GM12865 (cell line): ENCODE measurements around the gene SMG5.

Experiments used
- DNase-seq: peaks from one replicate; pipeline ENCODE4 v3.0.0; 2010; ENCODE audit warnings: low read depth
- H3K4me3 ChIP-seq: 2 replicates; pipeline ENCODE4 v1.5.1; 2011; ENCODE audit warnings: mild to moderate bottlenecking, low read depth, low read length, control low read depth
- TF ChIP-seq, protein P1 (sequence below): IDR thresholded peaks from 2 replicates; pipeline ENCODE4 v1.5.1; 2011; ENCODE audit warnings: low read length, control low read depth, low read depth, inconsistent platforms; ENCODE audit not compliant: insufficient read depth; ENCODE audit errors: missing control alignments

Gene SMG5

DNA sequence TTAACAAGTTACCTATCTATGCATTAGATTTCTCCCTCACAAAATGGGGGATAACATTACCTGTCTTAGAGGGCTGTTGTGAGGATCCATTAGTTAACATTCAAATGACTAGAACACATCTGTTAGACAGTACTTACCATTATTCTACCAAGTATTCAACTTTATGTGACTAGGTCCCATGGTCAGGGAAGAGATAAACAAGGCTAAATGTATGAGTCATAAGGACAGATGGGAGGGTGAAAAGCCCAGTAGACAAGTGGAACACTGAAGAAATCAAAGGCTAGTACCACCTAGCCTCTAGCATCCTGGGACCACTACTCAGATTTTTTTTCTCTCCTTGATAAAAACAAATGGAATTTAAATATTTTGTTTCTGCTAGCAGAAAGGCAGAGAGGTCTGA lies 25.5 kb upstream of the SMG5 start:
- TF ChIP-seq, protein P1, sequence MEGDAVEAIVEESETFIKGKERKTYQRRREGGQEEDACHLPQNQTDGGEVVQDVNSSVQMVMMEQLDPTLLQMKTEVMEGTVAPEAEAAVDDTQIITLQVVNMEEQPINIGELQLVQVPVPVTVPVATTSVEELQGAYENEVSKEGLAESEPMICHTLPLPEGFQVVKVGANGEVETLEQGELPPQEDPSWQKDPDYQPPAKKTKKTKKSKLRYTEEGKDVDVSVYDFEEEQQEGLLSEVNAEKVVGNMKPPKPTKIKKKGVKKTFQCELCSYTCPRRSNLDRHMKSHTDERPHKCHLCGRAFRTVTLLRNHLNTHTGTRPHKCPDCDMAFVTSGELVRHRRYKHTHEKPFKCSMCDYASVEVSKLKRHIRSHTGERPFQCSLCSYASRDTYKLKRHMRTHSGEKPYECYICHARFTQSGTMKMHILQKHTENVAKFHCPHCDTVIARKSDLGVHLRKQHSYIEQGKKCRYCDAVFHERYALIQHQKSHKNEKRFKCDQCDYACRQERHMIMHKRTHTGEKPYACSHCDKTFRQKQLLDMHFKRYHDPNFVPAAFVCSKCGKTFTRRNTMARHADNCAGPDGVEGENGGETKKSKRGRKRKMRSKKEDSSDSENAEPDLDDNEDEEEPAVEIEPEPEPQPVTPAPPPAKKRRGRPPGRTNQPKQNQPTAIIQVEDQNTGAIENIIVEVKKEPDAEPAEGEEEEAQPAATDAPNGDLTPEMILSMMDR: no peak
- H3K4me3 ChIP-seq: no peak overlapping the region
- no peak for DNase-seq

DNA sequence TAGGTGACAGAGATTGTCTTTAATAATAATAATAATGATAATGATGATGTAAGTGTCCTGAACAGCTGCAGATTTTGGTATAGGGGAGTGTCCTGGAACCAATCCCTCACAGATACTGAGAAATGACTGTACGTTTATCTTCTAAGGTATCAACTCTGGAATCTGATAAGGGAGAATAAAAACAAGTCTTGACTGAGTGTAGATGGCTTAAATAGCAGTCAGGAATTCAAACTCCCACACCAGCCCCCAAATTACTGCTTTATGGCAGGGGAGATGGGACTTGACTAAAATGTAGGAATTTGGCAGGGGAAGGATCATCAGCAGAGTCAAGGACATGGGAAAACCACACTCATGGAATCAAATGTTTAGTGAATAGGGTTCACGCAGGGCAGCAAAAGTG lies 22.6 kb upstream of the SMG5 start:
- TF ChIP-seq, protein P1: no peak
- no peak for DNase-seq
- no peak overlapping the region for H3K4me3 ChIP-seq

DNA sequence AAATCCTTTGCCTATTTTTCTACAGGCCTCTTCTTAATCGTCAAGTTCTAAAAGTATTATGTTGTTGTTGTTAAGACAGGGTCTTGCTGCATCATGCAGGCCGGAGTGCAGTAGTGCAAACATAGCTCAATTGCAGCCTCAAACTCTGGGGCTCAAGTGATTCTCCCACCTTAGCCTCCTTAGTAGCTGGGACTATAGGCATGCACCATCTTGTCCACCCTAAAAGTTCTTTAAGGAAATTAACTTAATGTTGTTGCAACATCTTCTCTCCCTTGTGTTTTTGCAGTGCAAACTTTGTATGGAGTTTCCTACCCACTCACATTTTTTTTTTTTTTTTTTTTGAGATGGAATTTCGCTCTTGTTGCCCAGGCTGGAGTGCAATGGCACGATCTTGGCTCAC lies 20.6 kb upstream of the SMG5 start:
- H3K4me3 ChIP-seq: no peak overlapping the region
- no peak for DNase-seq
- TF ChIP-seq, protein P1: no peak

DNA sequence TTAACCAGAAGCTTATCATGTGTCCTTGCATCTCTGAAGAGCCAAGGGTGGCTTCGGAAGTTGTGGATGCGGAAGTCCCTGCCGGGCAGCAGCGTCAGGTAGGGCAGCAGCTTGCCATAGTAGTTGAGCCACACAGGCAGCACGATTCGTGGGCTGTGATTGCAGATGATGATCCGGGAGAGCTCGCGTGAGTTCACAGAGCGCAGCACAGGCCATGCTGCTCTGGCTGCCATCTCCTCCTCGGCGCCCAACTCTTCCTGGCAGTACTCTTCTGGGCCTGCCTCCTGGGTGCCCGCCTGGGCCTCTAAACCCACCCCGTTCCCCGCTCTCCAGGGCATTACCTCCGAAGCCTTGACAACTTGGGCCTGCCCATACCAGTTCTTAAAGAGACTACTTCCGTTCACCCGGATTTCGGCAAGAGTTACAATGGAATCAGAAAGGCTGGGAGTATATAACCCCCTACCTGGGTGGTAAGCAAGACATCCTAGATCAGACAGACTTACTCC lies 16.3 kb upstream of the SMG5 start, which contains the start of gene VHLL:
Gene VHLL, minus strand, starts transcription at position 456 of the 506 bp plus-strand sequence. Its CDS starts 118 bp downstream, at position 338.
- H3K4me3 ChIP-seq: no peak within 1 kb of the TSS
- no peak for DNase-seq
- TF ChIP-seq, protein P1: no peak

DNA sequence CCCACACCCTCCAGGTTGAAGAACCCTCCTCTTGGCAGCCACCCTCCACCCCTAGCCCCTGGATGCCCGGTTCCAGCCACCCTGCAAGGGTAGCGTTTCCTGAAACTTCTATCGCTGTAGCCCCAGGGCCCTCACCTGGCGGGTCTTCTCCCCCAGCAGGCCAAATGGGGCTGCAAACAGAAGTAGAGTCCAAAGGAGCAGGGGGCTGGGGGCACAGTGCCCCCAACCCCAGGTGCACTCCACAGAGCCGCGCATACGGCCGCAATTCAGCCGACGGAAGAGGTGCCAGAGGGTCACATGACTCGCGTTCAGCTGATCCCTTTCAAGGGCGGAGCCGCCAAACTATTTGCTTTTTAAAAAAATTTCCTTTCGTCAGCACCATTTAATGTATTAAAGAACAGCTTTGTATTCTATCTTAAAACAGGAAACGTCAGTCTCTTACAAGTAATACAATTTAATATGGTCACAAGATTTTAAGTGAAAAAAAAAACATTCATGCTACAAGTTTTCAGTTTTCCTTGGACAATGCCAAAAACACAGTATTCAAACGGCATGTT lies 12.8 kb upstream of the SMG5 start, which contains the start of gene GLMP:
Gene GLMP, minus strand, starts transcription at position 289 of the 557 bp plus-strand sequence. Its CDS starts 34 bp downstream, at position 255.
- peak; percentile 59 for DNase-seq
- TF ChIP-seq, protein P1: no peak
- H3K4me3 ChIP-seq: peak within 1 kb of the TSS; percentile 99

DNA sequence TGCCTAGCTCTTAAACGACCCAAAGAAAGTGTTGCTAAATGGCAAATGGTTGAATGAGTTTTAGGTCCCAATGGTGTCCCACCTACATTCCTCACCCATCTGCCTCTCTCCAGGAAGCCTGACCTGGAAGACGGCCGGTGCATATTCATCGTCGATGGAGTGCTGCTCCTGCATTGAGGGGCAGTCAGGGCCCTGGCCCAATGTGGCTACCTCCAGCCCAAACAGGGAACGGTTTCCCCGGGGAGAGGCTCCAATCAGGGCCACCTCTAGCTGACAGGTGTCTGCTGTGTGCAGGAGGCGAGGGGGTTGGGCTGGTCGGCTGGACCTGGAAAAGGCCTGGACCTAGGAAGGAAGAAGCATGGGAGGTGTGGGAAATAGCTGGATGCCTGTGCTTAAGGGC lies 11.3 kb upstream of the SMG5 start:
- H3K4me3 ChIP-seq: no peak overlapping the region
- no peak for DNase-seq
- TF ChIP-seq, protein P1: no peak

DNA sequence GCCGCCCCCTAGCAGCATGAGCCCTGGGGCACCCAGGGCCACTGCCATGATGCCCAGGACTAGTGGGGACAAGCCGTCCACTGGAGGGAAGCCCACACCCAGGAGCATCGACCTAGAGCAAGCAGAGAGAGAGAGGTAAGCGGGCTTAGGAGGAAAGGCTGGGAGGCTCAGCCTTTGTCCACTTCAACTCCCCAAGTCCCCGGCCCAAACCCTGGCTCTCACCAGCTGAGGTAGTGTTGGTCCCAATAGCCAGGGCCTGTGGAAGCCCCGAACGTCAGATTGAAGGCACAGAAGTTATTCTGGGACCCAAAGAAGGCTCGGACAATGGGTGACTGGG lies 10.4 kb upstream of the SMG5 start:
- TF ChIP-seq, protein P1: no peak
- DNase-seq: no peak

More for the DNA sequence above, 10.4 kb upstream of the SMG5 start:
- H3K4me3 ChIP-seq: no peak overlapping the region
